Tibial artery (tissue), 4 donors: Measurements from ENCODE around the gene IMPG2.

Experiments used
- DNase-seq, 2 donors: peaks; one replicate each; pipeline ENCODE4 v3.0.0-alpha.2; 2019
- H3K27ac ChIP-seq, 2 donors: fragments of 200-600 bp; sonication (generic) in 1 of 2; 1 replicate in 1 of 2; 2 replicates in 1 of 2; pipeline ENCODE4 v1.5.1; 2018 to 2019; ENCODE audit warnings: mild to moderate bottlenecking in 1 of 2
- H3K27me3 ChIP-seq, 2 donors: fragments of 200-600 bp; sonication (generic) in 1 of 2; one replicate each; pipeline versions ENCODE4 v1.5.1 to v1.6.0; 2016 to 2019
- H3K36me3 ChIP-seq, 3 donors: fragments of 200-600 bp; sonication (generic) in 2 of 3; one replicate each; pipeline ENCODE4 v1.5.1; 2016 to 2019; ENCODE audit warnings: mild to moderate bottlenecking in 2 of 3
- H3K4me1 ChIP-seq, 4 donors: fragments of 200-600 bp; sonication (generic) in 2 of 4; 1 replicate in 3 of 4; 2 replicates in 1 of 4; pipeline ENCODE4 v1.5.1; 2016 to 2019
- H3K4me3 ChIP-seq, 2 donors: fragments of 200-600 bp; sonication (generic) in 1 of 2; 1 replicate in 1 of 2; 2 replicates in 1 of 2; pipeline ENCODE4 v1.5.1; 2018 to 2019; ENCODE audit warnings: mild to moderate bottlenecking in 2 of 2
- H3K9me3 ChIP-seq, 3 donors: fragments of 200-600 bp; sonication (generic) in 1 of 3; one replicate each; pipeline ENCODE4 v1.5.1; 2016 to 2019
- intact Hi-C: fragments of 100-400 bp; cut with DNase I; formaldehyde crosslinking; loops from one replicate; pipeline ENCODE4 v1.15.0; 2023; ENCODE audit warnings: low total_unique reads
- TF ChIP-seq, protein P1 (sequence below), 2 experiments: fragments of 200-600 bp in 1 of 2; fragments of 450-650 bp in 1 of 2; IDR thresholded peaks; one replicate each; pipeline ENCODE4 v1.5.1; 2017 to 2019; ENCODE audit warnings: antibody characterized with exemption in 2 of 2, mild to moderate bottlenecking in 1 of 2, moderate library complexity in 1 of 2

IMPG2 gene

DNA sequence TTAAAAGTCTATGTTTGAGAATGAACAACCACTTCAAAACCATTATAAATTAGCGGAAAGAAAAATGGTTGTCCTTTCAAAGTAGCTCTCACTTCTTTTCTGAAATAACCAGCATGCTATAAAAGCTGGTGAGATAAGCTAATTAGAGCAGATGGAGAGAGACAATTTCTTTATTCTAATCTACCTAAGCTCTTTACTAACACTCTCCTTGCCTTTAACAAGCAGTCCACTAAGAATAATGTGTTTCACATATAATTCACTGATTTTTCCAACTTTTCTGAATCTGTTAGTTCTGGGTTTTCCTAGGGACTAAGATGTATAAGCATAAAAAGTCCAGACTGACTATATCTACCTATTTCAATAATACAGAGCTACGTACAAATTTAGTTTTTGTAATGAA is at the start of gene IMPG2:
IMPG2 (minus strand) TSS at position 101 of the 400 bp plus-strand sequence. CDS start 203 bp downstream, outside the sequence.
- DNase-seq: no peak
- H3K27me3 ChIP-seq: no peaks in the 10 kb centered on the region
- H3K4me1 ChIP-seq: no peaks in the 10 kb centered on the region
- no peak within 1 kb of the TSS for H3K27ac ChIP-seq
- H3K9me3 ChIP-seq: no peaks in the 10 kb centered on the region
- H3K36me3 ChIP-seq: peaks cover 0 to 4% (median 2%) of the 10 kb centered on the region in 3 donors
- intact Hi-C loops: no loop called here
- TF ChIP-seq, protein P1, sequence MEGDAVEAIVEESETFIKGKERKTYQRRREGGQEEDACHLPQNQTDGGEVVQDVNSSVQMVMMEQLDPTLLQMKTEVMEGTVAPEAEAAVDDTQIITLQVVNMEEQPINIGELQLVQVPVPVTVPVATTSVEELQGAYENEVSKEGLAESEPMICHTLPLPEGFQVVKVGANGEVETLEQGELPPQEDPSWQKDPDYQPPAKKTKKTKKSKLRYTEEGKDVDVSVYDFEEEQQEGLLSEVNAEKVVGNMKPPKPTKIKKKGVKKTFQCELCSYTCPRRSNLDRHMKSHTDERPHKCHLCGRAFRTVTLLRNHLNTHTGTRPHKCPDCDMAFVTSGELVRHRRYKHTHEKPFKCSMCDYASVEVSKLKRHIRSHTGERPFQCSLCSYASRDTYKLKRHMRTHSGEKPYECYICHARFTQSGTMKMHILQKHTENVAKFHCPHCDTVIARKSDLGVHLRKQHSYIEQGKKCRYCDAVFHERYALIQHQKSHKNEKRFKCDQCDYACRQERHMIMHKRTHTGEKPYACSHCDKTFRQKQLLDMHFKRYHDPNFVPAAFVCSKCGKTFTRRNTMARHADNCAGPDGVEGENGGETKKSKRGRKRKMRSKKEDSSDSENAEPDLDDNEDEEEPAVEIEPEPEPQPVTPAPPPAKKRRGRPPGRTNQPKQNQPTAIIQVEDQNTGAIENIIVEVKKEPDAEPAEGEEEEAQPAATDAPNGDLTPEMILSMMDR (IDR thresholded peaks at IDR 0.05): no peak
- H3K4me3 ChIP-seq: no peak within 1 kb of the TSS

DNA sequence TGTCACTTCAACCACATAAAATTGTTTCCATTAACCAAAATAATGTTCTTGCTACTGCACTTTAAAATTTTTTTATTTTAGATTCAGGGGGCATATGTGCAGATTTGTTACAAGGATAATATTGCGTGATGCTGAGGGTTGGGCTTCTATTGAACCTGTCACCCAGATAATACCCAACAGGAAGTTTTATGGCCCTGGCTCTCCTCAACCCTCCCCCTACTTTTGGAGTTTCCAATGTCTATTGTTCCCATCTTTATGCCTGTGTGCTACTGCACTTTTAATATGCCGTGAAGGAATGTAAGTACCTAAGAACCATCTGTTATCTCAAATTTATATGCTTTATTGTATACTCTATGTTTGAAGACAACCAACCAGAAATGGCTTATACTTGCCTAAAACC is 42.0 kb upstream of the IMPG2 start:
- no peak overlapping the region for H3K27ac ChIP-seq
- intact Hi-C loops: no loop called here
- peaks cover 10 to 44% (median 15%) of the 10 kb centered on the region in 3 donors for H3K36me3 ChIP-seq
- H3K4me3 ChIP-seq: no peak overlapping the region
- no peaks in the 10 kb centered on the region for H3K27me3 ChIP-seq
- H3K9me3 ChIP-seq: no peaks in the 10 kb centered on the region
- H3K4me1 ChIP-seq: no peaks in the 10 kb centered on the region
- TF ChIP-seq, protein P1 (IDR thresholded peaks at IDR 0.05): no peak
- DNase-seq: no peak

DNA sequence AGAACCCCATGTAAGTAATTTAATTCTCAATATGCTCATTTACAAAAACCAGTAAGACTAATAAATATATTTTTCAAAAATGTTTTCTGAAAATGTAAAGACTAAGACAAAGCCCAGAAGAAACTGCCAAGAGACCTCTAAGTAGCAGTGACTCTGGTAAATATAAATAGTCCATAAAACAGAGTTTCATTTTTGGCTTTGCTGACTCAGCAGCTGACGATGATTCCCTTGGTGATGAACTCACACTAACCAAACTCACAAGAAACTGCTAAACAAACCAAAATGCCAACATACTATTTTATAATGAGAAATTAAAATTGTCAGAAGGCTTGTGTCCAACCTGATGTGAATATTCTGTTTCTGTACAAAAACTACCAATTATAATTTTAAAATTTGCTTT is 31.5 kb upstream of the IMPG2 start:
- no peak overlapping the region for H3K27ac ChIP-seq
- TF ChIP-seq, protein P1 (IDR thresholded peaks at IDR 0.05): no peak
- DNase-seq: no peak

DNA sequence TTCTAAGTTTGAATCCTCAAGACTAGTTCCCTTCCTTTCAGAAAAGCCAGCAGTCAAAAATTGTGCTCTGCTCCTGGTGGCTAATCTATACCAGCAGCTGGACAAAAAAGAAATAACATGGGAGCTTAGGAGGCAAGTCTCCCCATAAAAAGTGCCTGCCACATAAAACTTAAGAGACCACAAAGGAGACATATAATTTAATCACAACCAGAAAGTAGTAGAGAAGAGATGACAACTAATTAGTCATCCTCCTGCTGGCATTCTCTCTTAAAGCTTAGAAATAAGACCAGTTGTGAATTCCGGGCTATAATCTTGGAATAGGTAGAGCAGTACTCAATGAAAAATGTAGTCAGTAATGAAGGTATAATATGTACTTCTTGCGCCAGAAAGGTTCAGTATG is 20.2 kb upstream of the IMPG2 start:
- no peaks in the 10 kb centered on the region for H3K4me1 ChIP-seq
- intact Hi-C loops: no loop called here
- no peak overlapping the region for H3K27ac ChIP-seq
- TF ChIP-seq, protein P1 (IDR thresholded peaks at IDR 0.05): no peak
- DNase-seq: no peak
- peaks cover 16 to 23% (median 18%) of the 10 kb centered on the region in 3 donors for H3K36me3 ChIP-seq
- no peaks in the 10 kb centered on the region for H3K9me3 ChIP-seq
- H3K27me3 ChIP-seq: no peaks in the 10 kb centered on the region
- H3K4me3 ChIP-seq: no peak overlapping the region

More for the DNA sequence above, 31.5 kb upstream of the IMPG2 start:
- H3K9me3 ChIP-seq: no peaks in the 10 kb centered on the region
- intact Hi-C loops: no loop called here
- peaks cover 4 to 15% (median 9%) of the 10 kb centered on the region in 3 donors for H3K36me3 ChIP-seq
- H3K4me3 ChIP-seq: no peak overlapping the region
- H3K27me3 ChIP-seq: no peaks in the 10 kb centered on the region
- H3K4me1 ChIP-seq: no peaks in the 10 kb centered on the region

DNA sequence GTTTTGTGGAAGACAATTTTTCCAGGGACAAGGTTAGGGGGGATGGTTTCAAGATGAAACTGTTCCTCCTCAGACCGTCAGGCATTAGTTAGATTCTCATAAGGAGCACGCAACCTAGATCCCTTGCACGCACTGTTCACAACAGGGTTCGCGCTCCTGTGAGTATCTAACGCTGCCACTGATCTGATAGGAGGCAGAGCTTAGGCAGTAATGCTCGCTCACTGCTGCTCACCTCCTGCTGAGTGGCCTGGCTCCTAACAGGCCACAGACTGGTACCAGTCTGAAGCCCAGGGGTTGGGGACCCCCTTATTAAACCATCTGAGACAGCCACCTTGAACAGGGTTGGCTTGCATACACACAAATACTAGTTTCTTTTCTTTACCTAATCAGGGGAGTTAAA is 13.5 kb upstream of the IMPG2 start:
- Histone ChIP-seq H3K4me3 (no peak overlapping the region), H3K27ac (no peak overlapping the region), H3K36me3 (peaks cover 21 to 39% (median 32%) of the 10 kb centered on the region in 3 donors), H3K9me3 (no peaks in the 10 kb centered on the region), H3K27me3 (no peaks in the 10 kb centered on the region), H3K4me1 (no peaks in the 10 kb centered on the region)
- TF ChIP-seq, protein P1 (IDR thresholded peaks at IDR 0.05): no peak
- DNase-seq: no peak
- intact Hi-C loops: no loop called here
